Measurements from ENCODE around the gene OSBPL10. TPM values are rescaled to one million over a fixed set of nuclear protein-coding genes. Genes with fewer than 3 reads are reported as not detected.

OSBPL10 gene
- total RNA-seq, 4 donors from 2014 or later = 7.9 to 25.5 (median 11.8) TPM

DNA sequence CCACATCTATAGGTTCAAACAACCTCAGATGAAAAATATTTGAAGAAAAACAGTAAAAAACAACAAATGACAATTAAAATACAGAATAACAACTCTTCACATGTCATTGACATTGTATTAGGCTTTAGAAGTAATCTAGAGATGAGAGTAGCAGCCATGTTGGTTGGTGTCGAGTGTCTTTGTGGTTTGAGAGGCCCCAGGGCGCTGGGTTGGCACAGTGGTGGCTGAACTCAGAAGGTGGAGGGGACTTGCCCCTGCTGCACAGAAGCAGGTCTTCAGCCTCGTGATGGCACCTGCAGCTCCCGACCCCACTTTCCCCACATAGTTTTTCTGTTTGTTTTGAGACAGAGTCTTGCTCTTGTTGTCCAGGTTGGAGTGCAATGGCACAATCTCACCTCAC lies 187.2 kb downstream of the OSBPL10 start:
- no peaks in the 10 kb centered on the region for H3K27me3 ChIP-seq
- H3K27ac ChIP-seq = no peak overlapping the region
- H3K4me3 ChIP-seq = no peak overlapping the region
- H3K4me1 ChIP-seq = peaks cover 0 to 18% (median 4%) of the 10 kb centered on the region in 3 donors
- ATAC-seq = no peak
- TF ChIP-seq POLR2AphosphoS5 (IDR thresholded peaks at IDR 0.05) (no peak), EP300 (IDR thresholded peaks at IDR 0.05) (no peak), POLR2A (IDR thresholded peaks at IDR 0.05) (no peak)
- TF ChIP-seq, protein P1, sequence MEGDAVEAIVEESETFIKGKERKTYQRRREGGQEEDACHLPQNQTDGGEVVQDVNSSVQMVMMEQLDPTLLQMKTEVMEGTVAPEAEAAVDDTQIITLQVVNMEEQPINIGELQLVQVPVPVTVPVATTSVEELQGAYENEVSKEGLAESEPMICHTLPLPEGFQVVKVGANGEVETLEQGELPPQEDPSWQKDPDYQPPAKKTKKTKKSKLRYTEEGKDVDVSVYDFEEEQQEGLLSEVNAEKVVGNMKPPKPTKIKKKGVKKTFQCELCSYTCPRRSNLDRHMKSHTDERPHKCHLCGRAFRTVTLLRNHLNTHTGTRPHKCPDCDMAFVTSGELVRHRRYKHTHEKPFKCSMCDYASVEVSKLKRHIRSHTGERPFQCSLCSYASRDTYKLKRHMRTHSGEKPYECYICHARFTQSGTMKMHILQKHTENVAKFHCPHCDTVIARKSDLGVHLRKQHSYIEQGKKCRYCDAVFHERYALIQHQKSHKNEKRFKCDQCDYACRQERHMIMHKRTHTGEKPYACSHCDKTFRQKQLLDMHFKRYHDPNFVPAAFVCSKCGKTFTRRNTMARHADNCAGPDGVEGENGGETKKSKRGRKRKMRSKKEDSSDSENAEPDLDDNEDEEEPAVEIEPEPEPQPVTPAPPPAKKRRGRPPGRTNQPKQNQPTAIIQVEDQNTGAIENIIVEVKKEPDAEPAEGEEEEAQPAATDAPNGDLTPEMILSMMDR (IDR thresholded peaks at IDR 0.05) = no peak
- H3K36me3 ChIP-seq = no peaks in the 10 kb centered on the region
- no peaks in the 10 kb centered on the region for H3K9me3 ChIP-seq
- 100% methylated on average over 1 to 3 of the region's 4 CpGs for WGBS, 2 donors (ENCODE audit: low coverage in 1 of 2)

DNA sequence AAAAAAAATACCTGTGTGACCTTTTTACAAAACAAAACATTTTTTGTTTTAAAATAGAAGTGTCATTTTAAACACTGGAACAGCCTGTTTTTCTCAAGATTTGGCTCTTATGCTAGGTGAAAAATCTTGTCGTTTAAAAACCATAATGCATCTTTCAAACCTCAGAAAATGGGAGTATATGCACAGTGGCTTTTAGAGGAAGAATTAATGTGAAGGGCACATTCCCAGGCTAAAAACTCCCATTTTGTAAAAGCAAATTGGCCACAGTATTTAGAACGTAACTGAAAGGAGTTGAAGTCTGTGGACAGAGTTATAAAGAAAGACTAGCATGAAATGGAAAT lies 190.0 kb downstream of the OSBPL10 start:
- Histone ChIP-seq H3K36me3 (no peaks in the 10 kb centered on the region), H3K27me3 (no peaks in the 10 kb centered on the region), H3K9me3 (no peaks in the 10 kb centered on the region), H3K4me3 (no peak overlapping the region), H3K27ac (no peak overlapping the region), H3K4me1 (peaks cover 0 to 18% (median 4%) of the 10 kb centered on the region in 3 donors)
- ATAC-seq = no peak
- TF ChIP-seq POLR2AphosphoS5 (IDR thresholded peaks at IDR 0.05) (no peak), POLR2A (IDR thresholded peaks at IDR 0.05) (no peak), EP300 (IDR thresholded peaks at IDR 0.05) (no peak)
- TF ChIP-seq, protein P1 (IDR thresholded peaks at IDR 0.05) = no peak
- 28 to 36% methylated on average over 1 to 2 of the region's 2 CpGs for WGBS, 2 donors (ENCODE audit: low coverage in 1 of 2)

DNA sequence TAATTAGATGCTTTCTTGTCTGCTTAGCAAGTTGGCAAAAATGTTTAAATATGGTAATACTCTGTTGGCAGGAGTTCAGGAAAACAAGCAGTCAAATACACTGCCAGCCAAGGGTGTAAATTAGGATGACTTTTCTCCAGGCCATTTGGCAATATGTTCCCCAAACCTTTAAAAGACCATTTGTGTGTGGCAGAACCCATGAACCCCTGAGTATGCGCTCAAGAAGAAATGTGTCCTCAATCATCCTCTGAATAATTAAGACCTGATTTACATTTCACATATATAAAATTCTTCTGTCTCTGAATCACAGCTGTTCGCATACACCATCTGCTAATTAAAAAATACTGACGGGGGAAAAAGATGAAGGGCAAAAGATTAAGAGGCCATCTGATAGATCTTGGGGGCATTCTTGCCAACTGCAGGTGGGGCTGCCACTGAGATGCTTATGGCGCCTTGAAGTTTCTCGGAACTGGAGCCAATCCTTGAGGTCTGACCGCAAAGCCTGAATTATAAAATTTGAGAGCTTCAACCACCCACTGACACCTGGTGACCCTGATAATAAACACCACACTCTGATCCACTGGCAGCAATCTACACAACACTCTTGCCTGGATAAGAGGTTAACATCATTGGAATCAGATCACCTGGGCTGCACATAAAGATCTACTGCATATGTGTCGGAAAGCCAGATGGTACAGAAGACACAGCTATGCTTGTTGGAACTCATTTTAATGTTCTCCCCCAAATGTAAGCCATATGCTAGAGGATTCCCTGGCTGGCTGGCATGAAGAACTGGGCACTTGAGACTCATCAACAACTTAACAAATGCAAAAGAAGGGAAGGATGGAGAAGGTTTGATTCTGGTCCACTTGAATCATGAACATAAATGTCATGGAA lies 190.6 kb downstream of the OSBPL10 start:
- no peak overlapping the region for H3K4me3 ChIP-seq
- no peak overlapping the region for H3K27ac ChIP-seq

DNA sequence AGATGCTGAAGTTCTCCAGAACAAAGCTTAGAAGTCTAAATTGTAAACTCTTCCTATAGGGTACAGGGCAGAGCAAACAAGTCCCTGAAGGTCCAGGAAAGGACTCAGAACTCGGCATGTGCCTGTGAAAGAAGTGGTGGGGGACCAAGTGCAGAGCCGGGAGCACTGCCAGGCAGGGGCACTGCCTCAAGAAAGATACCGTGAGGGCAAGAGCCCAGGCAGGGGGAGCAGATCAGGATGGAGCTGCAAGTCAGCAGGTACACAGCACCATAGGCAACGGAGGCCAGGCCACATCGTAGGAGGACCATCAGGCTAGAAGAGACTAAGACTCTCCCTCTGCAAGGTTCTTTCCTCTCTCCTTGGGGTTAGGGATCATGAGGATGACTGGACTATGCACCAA lies 191.6 kb downstream of the OSBPL10 start:
- Histone ChIP-seq H3K4me1 (peaks cover 0 to 18% (median 4%) of the 10 kb centered on the region in 3 donors), H3K4me3 (no peak overlapping the region), H3K36me3 (no peaks in the 10 kb centered on the region), H3K9me3 (no peaks in the 10 kb centered on the region), H3K27me3 (no peaks in the 10 kb centered on the region), H3K27ac (no peak overlapping the region)
- WGBS, 2 donors (ENCODE audit: low coverage in 1 of 2) = 80 to 88% methylated on average over 1 to 5 of the region's 5 CpGs
- TF ChIP-seq, protein P1 (IDR thresholded peaks at IDR 0.05) = no peak
- TF ChIP-seq EP300 (IDR thresholded peaks at IDR 0.05) (no peak), POLR2A (IDR thresholded peaks at IDR 0.05) (no peak), POLR2AphosphoS5 (IDR thresholded peaks at IDR 0.05) (no peak)
- no peak for ATAC-seq

More for the DNA sequence above, 190.6 kb downstream of the OSBPL10 start:
- H3K4me1 ChIP-seq = peaks cover 0 to 18% (median 4%) of the 10 kb centered on the region in 3 donors
- H3K36me3 ChIP-seq = no peaks in the 10 kb centered on the region
- 94 to 96% methylated on average over 6 of the region's 7 CpGs for WGBS, 2 donors (ENCODE audit: low coverage in 1 of 2)
- no peak for TF ChIP-seq EP300 (IDR thresholded peaks at IDR 0.05)
- TF ChIP-seq POLR2A (IDR thresholded peaks at IDR 0.05) = no peak
- TF ChIP-seq, protein P1 (IDR thresholded peaks at IDR 0.05) = no peak
- TF ChIP-seq POLR2AphosphoS5 (IDR thresholded peaks at IDR 0.05) = no peak
- no peaks in the 10 kb centered on the region for H3K27me3 ChIP-seq
- no peak for ATAC-seq
- H3K9me3 ChIP-seq = no peaks in the 10 kb centered on the region

DNA sequence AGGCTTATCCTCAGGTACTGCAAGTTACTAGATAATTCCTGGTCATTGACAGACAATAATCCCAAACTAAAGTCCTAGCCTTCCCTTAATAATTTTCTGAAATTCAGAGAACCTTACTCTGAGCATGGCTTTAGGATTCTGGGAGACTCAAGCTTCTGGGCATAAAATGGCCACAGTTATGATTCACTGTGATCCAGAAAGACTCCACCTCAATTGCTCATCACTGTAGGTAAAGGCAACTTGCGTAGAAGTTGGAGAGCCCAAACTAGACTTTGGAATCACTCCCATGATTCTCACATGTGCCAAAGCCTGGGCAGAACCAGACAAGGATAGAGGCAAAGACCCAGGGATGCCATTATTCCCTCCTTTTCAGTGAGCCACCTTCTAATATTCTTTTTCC lies 195.3 kb downstream of the OSBPL10 start:
- H3K36me3 ChIP-seq = no peaks in the 10 kb centered on the region
- ATAC-seq = no peak
- H3K27ac ChIP-seq = no peak overlapping the region
- TF ChIP-seq EP300 (IDR thresholded peaks at IDR 0.05) = no peak
- TF ChIP-seq POLR2A (IDR thresholded peaks at IDR 0.05) = no peak
- TF ChIP-seq, protein P1 (IDR thresholded peaks at IDR 0.05) = no peak
- no peak for TF ChIP-seq POLR2AphosphoS5 (IDR thresholded peaks at IDR 0.05)
- no peaks in the 10 kb centered on the region for H3K9me3 ChIP-seq
- WGBS, 2 donors (ENCODE audit: low coverage in 1 of 2) = 91 to 100% methylated on average over 1 of the region's 1 CpG
- H3K4me3 ChIP-seq = no peak overlapping the region
- peaks cover 0 to under 1% (median 0%) of the 10 kb centered on the region in 3 donors for H3K4me1 ChIP-seq
- no peaks in the 10 kb centered on the region for H3K27me3 ChIP-seq
